HG02840 (cell line): ENCODE data around the gene CPEB4.

Source experiments
- ATAC-seq: cut with Tn5 transposase; IDR thresholded peaks from one replicate; pipeline ENCODE4 v1.9.1; 2021; ENCODE audit warnings: mild to moderate bottlenecking, moderate library complexity, moderate number of reproducible peaks; ENCODE audit not compliant: unreplicated experiment, low FRiP score

The CPEB4 gene

GRCh38 chr5:173883347-173883924, 4.7 kb upstream of the CPEB4 start:
- ATAC-seq = no peak

DNA sequence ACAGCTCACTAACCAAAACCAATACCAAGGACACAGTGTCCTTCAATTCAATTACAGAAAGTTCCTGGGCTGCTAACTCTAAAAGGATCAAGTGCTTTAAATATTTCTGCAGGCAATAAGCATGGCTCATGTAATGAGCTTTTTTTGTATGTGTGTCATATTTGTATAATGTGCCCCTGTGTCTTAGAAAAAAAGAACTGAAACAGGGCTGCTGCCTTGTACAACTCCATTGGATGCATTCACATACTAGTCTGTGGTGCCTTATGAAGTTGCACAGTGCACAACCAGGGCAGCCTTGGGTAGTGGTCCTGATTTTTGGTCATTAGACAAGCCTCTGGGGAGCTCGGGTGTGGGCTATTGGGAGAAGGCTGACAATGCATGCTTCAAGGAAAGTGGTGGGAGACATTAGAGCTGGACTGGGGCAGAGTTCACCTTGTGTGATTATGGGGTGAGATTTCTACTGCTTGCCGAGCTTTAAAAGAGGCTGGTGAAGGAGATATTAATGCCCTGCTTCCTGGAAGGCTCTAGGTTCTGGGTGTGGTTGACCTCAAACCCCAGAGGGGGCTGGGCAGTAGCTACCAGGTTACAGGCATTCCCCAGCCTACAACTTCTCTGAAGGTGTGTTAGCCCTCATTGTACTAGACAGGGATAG, 3.6 kb upstream of the CPEB4 start:
- ATAC-seq = no peak

- ATAC-seq = no peak
These were observed 3.1 kb upstream of the CPEB4 start for GRCh38 chr5:173885054-173885443.

DNA sequence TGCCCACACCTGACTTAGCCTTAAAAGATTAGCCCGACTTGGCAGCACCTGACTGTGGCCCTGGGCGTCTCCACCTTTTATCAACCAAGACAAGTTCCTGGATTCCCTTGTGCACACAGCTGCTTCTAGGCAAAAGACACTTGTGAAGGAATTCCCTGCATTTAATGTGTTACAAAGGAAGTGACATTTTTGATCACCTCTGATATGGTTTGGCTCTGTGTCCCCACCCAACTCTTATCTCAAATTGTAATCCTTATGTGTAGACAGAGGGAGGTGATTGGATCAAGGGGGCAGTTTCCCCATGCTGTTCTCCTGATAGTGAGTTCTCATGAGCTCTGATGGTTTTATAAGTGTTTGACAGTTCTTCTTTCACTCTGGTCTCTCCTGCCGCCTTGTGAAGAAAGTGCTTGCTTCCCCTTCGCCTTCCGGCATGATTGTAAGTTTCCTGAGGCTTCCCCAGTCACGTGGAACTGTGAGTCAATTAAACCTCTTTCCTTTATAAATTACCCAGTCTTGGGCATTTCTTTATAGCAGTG, 2.6 kb upstream of the CPEB4 start:
- no peak for ATAC-seq

- no peak for ATAC-seq
These were observed 2.0 kb upstream of the CPEB4 start for GRCh38 chr5:173886150-173886549.

DNA sequence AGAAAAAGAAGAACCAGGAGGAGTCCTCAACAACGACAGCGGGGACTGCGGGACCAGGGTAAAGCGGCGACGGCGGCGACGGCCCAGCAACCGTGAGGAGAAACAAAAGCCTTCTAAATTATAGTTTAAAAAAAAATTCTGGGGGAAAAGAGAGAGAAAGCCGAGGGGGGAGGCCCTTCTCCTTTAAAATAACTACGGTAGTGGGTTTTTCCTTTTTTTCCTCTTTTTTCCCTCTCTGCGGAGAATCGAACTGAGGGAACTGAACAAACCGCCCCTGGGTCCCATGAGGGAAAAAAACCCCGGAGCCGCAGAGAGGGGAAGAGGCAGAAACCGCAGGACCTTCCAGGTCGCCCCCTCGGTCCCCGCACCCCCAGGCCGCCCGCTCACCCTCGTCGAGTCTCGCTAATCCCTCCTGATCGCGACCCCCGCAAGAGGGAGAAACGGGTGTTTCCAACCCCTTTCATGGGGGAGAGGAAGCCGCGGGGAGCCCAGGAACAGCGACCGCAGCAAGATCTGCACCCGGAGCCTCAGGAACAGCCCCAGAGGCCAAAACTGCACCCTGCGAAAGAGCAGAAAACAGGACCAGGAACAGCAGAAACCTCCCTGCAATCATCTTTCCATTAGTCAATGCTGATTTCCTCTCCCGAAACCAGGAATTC, 453 bp downstream of the CPEB4 start:
- ATAC-seq = no peak

DNA sequence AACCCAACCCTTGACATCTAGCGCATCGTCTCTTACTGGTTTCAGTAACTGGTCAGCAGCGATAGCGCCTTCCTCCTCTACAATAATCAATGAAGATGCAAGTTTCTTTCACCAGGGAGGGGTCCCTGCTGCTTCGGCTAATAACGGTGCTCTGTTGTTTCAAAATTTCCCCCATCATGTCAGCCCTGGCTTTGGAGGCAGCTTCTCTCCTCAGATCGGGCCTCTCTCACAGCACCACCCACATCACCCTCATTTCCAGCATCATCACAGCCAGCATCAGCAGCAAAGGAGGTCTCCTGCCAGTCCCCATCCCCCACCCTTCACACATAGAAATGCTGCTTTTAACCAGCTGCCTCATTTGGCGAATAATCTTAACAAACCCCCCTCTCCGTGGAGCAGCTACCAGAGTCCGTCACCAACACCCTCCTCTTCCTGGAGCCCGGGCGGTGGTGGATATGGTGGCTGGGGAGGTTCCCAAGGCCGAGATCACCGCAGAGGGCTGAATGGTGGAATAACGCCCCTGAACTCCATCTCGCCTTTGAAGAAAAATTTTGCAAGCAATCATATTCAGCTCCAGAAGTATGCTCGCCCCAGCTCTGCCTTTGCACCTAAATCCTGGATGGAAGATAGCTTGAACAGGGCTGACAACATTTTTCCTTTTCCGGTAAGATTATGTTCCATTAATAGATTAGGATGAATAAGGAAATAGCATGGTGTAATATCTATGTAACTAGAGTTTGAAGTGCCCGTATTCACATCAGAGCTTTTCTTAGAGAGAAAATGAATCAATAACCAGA, 2.2 kb downstream of the CPEB4 start:
- no peak for ATAC-seq

- no peak for ATAC-seq
These were observed 3.4 kb downstream of the CPEB4 start for GRCh38 chr5:173891308-173892116.

DNA sequence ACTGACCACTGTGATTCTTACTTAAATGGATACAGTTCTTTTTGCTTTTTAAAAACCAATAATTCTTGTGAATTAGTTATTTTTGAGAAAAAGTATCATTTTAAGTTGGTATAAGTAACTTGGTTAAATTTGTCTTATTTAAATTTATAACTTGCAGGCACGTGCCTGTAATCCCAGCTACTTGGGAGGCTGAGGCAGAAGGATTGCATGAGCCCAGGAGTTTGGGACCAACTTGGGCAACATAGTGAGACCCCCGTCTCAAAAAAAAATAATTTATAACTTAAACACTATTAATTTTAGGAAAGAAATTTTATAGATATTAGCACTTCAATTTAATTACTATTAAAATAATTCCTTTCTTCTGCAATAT, 5.0 kb downstream of the CPEB4 start:
- ATAC-seq = no peak

DNA sequence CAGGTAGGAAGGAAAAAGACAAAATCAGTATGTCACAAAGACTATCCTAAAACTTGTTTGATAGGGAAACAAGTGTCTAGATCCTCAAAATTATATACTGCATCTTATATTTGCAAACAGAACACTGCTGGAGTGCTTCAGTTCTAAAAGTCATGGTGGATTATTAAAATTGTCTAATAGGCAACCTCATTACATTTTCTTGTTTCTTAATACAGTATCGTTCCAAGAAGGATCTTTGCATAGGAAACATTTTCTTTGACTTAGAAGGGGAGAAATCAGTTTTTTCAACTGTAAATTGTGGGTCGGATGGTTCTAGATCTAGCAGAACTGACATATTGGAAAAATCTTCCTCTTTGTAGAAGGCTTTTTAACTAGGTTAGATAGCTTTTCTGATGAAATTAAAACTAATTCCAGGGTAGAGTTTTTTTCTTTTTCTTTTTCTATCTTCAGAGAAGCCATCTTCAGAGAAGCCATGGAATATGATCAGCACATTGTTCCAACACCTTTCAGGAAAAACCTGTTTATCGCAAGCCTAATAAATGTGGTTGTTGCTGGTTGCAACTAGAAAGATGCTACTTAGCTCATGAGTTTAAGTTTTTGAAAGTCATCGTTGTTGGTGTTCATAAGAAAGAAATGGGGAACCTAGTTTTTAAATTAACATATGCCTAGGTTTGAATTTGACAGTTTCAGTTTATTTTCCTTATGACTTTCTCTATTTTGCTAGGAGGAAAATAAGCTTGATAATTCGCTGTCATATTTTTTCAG, 7.4 kb downstream of the CPEB4 start:
- no peak for ATAC-seq

GRCh38 chr5:173896631-173897030, 8.5 kb downstream of the CPEB4 start:
- no peak for ATAC-seq

GRCh38 chr5:173901705-173902104, 13.6 kb downstream of the CPEB4 start:
- ATAC-seq = no peak

- no peak for ATAC-seq
These were observed 14.2 kb downstream of the CPEB4 start for GRCh38 chr5:173902334-173902733.

- ATAC-seq = no peak
These were observed 14.6 kb downstream of the CPEB4 start for GRCh38 chr5:173902743-173903142.

DNA sequence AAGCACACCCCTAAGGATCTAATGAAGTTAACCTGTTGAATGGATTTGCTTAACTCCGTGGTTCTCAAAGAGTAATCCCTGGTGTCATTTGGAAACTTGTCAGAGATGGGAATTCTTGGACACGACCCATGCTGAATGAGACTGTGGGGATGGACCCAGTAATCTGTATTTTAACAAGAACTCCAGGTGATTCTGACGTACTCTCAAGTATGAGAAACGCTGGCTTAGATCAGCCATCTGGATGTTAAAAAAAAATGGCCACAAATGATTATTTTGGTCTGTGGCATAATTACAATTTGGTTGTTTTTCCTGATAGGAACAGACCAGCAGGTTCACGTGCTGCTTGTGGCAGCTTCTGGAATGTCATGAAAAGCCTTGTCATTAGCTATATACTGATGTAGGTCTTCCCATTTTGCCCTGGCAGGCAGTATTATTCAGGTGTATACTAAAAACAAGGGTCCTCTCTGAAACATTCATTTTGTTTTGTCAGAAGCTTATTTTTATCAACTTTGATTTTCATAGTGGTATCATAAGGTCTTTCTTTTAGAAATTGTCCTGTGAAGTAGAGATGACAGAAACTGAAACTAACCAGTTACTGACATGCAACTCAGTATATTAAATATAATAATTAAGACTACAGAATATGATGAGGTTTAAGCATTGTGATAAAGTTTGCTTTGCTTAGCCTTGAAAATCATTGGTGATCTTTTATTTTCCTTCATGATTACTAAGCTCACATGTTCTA, 15.4 kb downstream of the CPEB4 start:
- ATAC-seq = no peak

DNA sequence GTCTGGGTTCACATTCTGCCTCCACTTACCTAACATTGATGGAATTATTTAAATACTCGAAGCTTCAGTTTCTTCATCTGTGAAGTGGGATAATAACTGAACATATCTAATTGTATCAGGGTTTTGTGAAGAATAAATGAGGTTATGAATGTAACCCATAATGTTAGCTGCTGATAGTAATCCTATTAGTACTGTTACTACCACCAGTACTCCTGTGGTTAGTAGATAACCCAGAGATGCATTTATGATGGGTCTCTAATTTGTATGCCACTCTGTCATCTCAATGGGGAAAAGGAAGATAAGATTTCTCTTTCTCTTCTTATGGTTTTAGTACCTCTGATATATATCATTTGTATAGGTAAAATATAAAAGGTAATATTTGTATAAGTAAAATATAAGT, 16.0 kb downstream of the CPEB4 start:
- ATAC-seq = no peak

GRCh38 chr5:173907284-173907683, 19.1 kb downstream of the CPEB4 start:
- ATAC-seq = no peak

- ATAC-seq = no peak
These were observed 19.7 kb downstream of the CPEB4 start for GRCh38 chr5:173907686-173908371.
